GM13976 (cell line): ENCODE data around the gene TRPC3.
A peak's percentile ranks its signal among the peaks of the same experiment; 100 is the strongest.

Experiments used
- DNase-seq: peaks from one replicate; pipeline ENCODE4 v3.0.0; 2012; ENCODE audit warnings: low spot score
- in situ Hi-C: fragments of 300-500 bp; cut with MboI; formaldehyde crosslinking; loops from one replicate; pipeline ENCODE4 v1.12.0; 2022; ENCODE audit warnings: low sequenced_read_pairs, mixed read lengths, inconsistent platforms; ENCODE audit not compliant: unreplicated experiment
- TF ChIP-seq, protein P1 (sequence below): IDR thresholded peaks from 2 replicates; pipeline ENCODE4 v1.5.1; 2012; ENCODE audit warnings: borderline replicate concordance, mild to moderate bottlenecking; ENCODE audit not compliant: insufficient read depth; ENCODE audit errors: extremely low read depth, missing control alignments, control extremely low read depth

TRPC3 gene

DNA sequence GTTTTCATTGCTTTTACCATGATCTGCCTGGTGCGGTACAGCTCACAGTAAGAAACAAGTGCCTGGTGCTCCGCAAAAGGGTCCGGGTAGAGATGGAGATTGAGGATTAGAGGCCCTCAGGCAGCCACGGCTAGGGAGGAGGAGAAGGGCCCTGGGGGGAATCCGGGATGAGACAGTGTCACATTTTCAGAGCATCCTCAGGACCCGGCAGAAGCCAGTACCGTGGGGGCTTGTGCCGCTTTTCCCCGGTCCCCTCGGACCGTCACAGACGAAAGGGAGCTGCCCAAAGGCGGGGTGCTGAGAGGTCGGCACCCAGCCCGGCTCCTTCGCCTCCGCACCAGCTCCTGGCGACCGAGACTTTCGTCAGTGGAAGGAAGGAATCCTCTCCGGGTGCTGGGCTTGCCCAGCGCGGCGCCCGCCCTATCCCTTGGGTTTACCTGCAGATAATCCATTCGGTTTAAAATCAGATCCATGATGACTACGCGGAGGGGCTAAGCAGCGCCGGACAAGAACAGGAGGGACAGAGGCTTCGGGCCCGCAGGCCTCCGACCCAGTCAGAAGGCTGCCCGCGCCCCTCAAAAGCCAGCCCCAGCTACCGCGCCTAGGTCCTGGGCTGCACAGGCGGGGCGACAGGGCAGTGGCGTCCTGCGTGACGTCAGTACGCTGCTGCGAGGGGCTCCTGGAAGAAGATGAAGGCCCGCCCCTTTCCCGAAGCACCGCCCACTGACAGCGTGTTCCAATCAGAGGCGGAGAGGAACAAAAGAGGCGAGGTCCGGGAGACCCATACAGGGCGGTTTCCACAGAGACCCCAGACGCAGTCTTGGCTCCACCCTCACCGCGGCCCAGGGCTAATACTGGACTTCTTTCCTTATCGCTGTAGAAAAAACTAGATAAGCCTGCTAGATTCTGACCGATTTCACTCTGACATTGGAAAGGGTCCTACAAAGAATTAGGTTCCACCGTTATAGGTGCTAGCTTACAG lies 81.7 kb downstream of the TRPC3 start, which contains the start of gene BBS7:
BBS7 (minus strand) TSS at position 634 of the 982 bp plus-strand sequence; CDS start at position 473, 161 bp downstream.
- TF ChIP-seq, protein P1, sequence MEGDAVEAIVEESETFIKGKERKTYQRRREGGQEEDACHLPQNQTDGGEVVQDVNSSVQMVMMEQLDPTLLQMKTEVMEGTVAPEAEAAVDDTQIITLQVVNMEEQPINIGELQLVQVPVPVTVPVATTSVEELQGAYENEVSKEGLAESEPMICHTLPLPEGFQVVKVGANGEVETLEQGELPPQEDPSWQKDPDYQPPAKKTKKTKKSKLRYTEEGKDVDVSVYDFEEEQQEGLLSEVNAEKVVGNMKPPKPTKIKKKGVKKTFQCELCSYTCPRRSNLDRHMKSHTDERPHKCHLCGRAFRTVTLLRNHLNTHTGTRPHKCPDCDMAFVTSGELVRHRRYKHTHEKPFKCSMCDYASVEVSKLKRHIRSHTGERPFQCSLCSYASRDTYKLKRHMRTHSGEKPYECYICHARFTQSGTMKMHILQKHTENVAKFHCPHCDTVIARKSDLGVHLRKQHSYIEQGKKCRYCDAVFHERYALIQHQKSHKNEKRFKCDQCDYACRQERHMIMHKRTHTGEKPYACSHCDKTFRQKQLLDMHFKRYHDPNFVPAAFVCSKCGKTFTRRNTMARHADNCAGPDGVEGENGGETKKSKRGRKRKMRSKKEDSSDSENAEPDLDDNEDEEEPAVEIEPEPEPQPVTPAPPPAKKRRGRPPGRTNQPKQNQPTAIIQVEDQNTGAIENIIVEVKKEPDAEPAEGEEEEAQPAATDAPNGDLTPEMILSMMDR: no peak
- in situ Hi-C loops: no loop called here
- peak; percentile 96 for DNase-seq

DNA sequence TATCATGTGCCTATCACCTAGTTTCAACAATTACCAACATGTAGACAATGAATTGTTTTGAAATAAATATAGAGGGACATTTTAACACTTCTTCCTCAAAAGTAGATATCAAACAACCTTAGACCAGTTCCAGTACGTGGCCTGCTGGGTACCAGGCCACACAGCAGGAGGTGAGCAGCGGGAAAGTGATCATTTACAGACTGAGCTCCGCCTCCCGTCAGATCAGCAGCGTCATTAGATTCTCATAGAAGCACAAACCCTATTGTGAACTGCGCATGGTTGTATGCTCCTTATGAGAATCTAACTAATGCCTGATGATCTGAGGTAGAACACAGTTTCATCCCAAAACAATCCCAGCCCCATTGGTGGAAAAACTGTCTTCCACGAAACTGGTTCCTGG lies 88.1 kb downstream of the TRPC3 start:
- no peak for DNase-seq
- in situ Hi-C loops: no loop called here
- TF ChIP-seq, protein P1: no peak

DNA sequence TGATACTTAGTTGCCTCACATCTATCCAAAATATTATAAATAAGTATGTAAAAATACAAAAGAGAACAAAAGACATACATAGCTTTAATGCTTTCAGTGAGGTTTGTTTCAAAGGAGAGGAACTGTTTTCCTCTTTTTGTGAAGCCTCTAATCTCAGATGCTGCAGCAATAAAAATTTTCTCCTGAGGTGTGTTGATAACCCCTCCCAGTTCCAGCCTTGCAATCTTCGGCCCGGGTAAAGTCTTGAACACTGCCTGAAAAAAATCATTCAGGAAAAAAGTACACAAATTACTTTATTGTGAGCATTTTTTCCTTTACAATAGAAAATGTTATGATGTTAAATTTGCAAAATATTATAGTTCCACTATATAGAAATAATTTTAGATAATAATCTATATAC lies 90.4 kb downstream of the TRPC3 start:
- TF ChIP-seq, protein P1: no peak
- no peak for DNase-seq
- in situ Hi-C loops: no loop called here

DNA sequence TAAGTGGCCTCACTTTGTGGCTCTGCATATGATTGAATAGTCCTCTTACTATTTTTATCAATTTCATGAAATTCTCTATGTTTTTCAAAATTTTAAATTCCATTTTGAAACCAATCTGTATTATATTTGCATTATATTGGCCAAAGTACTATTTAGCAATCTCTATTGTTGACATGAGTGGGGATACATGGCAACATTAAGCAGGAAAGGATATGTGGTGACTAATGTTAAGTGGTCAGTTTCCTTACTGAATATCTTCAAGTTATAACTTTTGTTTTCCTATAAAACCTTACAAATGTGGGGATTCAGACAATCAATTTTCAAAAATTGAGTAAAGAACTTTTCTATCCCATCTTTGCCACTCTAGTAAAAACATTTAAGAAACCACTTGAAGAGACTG lies 91.7 kb downstream of the TRPC3 start:
- TF ChIP-seq, protein P1: no peak
- DNase-seq: no peak
- in situ Hi-C loops: no loop called here

DNA sequence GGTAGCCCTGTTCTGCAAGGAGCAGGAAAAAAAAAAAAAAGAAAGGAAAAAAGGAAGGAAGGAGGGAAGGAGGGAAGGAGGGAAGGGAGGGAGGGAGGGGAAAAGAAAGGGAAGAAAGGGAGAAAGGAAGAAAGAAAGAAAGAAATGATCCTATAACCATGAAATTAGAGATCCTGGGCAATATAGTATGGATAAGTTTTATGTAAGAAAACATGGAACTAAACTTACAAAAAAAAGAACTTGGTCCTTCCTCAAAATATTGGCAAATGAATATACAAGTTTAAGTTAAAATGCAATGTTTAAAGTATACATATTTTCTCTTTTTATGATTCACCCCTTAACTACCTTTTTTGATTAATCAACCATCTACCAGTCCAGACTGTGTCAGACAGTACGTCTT lies 100.5 kb downstream of the TRPC3 start:
- TF ChIP-seq, protein P1: no peak
- in situ Hi-C loops: no loop called here
- DNase-seq: no peak

DNA sequence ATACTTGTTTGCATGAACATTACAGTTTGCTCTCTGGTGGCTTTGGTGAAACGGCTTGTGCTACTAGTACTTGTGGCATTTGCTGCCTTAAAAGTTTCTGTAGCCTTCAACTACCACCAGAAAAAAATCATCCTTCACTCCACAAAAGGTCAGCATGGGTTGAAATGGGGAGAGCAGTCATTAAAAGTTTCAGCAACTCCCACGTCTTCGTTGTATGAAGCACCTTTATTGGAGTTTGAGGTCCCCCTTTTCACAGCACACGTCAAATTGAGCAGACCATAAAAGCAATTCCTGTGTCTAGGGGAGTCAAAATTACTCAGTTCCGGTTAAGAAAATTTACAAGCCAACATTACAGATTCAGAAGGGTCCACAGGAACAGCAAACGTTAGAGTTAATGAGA lies 105.2 kb downstream of the TRPC3 start:
- DNase-seq: no peak
- in situ Hi-C loops: no loop called here
- TF ChIP-seq, protein P1: no peak
